D721Med (cell line): ENCODE measurements around the gene SORCS2.

Source experiments
- DNase-seq: peaks from one replicate; pipeline ENCODE4 v3.0.0; 2011; ENCODE audit warnings: low spot score; ENCODE audit not compliant: insufficient read length
- FAIRE-seq: peaks from 2 replicates; lab custom pipeline; 2011; peaks lifted over from hg19 to GRCh38; lab: Jason Lieb, UNC
- CTCF ChIP-seq: IDR thresholded peaks from 2 replicates; pipeline ENCODE4 v1.5.1; 2012; ENCODE audit warnings: mild to moderate bottlenecking, control low read depth; ENCODE audit not compliant: insufficient read depth; ENCODE audit errors: missing control alignments

SORCS2 gene

GRCh38 chr4:7530932-7531639, 338.7 kb downstream of the SORCS2 start:
- FAIRE-seq = no peak
- TF ChIP-seq CTCF = no peak
- no peak for DNase-seq

GRCh38 chr4:7531640-7531994, 339.3 kb downstream of the SORCS2 start:
- DNase-seq (no peak), FAIRE-seq (no peak)
- no peak for TF ChIP-seq CTCF

GRCh38 chr4:7532043-7532442, 339.7 kb downstream of the SORCS2 start:
- no peak for TF ChIP-seq CTCF
- no peak for DNase-seq
- no peak for FAIRE-seq

- no peak for TF ChIP-seq CTCF
- DNase-seq = no peak
- no peak for FAIRE-seq
These were observed 340.9 kb downstream of the SORCS2 start for GRCh38 chr4:7533267-7533666.

GRCh38 chr4:7535094-7535493, 342.8 kb downstream of the SORCS2 start:
- FAIRE-seq (no peak), DNase-seq (no peak)
- no peak for TF ChIP-seq CTCF

- no peak for FAIRE-seq
- no peak for DNase-seq
- TF ChIP-seq CTCF = no peak
These were observed 343.3 kb downstream of the SORCS2 start for GRCh38 chr4:7535619-7536018.

- FAIRE-seq = no peak
- no peak for TF ChIP-seq CTCF
- DNase-seq = no peak
These were observed 344.5 kb downstream of the SORCS2 start for GRCh38 chr4:7536876-7537275.
